Right lobe of liver (tissue), 6 donors: ENCODE measurements around the gene HTRA1. TPM values are rescaled to one million over a fixed set of nuclear protein-coding genes. Genes with fewer than 3 reads are reported as not detected.
A peak's percentile ranks its signal among the peaks of the same experiment; 100 is the strongest.

Experiments
- ATAC-seq, 4 donors: fragments of 200-7000 bp; cut with Tn5 transposase; one replicate each; pipeline ENCODE4 v1.9.1; 2020; ENCODE audit warnings: mild to moderate bottlenecking in 4 of 4, moderate library complexity in 4 of 4
- DNase-seq, 3 donors: peaks; one replicate each; pipeline ENCODE4 v3.0.0-alpha.2; 2020
- H3K27ac ChIP-seq, 3 donors: fragments of 200-600 bp; one replicate each; pipeline ENCODE4 v1.8.0; 2022
- H3K27me3 ChIP-seq, 2 donors: fragments of 200-600 bp; one replicate each; pipeline ENCODE4 v1.8.0; 2022
- H3K36me3 ChIP-seq, 4 donors: fragments of 200-600 bp; sonication (generic) in 1 of 4; one replicate each; pipeline versions ENCODE4 v1.5.1 to v1.8.0; 2017 to 2022; ENCODE audit warnings: control low read depth in 1 of 4
- H3K4me1 ChIP-seq, 4 donors: fragments of 200-600 bp; sonication (generic) in 1 of 4; one replicate each; pipeline versions ENCODE4 v1.5.1 to v1.8.0; 2017 to 2022; ENCODE audit warnings: control low read depth in 1 of 4
- H3K4me3 ChIP-seq, 3 donors: fragments of 200-600 bp; one replicate each; pipeline ENCODE4 v1.8.0; 2022
- H3K9me3 ChIP-seq, 4 donors: fragments of 200-600 bp; sonication (generic) in 1 of 4; one replicate each; pipeline versions ENCODE4 v1.5.1 to v1.8.0; 2017 to 2022; ENCODE audit warnings: control low read depth in 1 of 4
- POLR2A ChIP-seq: fragments of 450-650 bp; IDR thresholded peaks from one replicate; pipeline ENCODE4 v1.6.1; 2017; ENCODE audit warnings: antibody characterized with exemption, mild to moderate bottlenecking
- WGBS: methylation state at CpG from one replicate; pipeline ENCODE4 v1.1.6; 2018; ENCODE audit warnings: low coverage, low lambda C conversion rate; ENCODE audit not compliant: insufficient coverage; ENCODE audit errors: missing lambda C conversion rate; 5-methylcytosine and 5-hydroxymethylcytosine counted together
- intact Hi-C, 2 donors: fragments of 100-400 bp; cut with DNase I; formaldehyde crosslinking; loops; one replicate each; pipeline versions ENCODE4 v1.11.2 to v1.14.1; 2022
- total RNA-seq, 6 experiments: library from RNA; depleted of rRNA in 2 of 6; stranded (reverse); fragments of >200 nt in 2 of 6; fragmentation: NEBNext Ultra II Directional in 3 of 6; extraction: Animal tissue kit (Norgen Biotek cat#: 25700) in 3 of 6; gene quantifications; one replicate each; pipeline versions ENCODE4 v1.1.0 to v1.2.4, GENCODE V29; 2016 to 2023
- TF ChIP-seq, protein P1 (sequence below), 4 donors: fragments of 200-600 bp in 3 of 4; fragments of 450-650 bp in 1 of 4; IDR thresholded peaks; one replicate each; pipeline versions ENCODE4 v1.5.1 to v1.8.0; 2016 to 2022; ENCODE audit warnings: antibody characterized with exemption in 4 of 4, mild to moderate bottlenecking in 2 of 4
- donor health status: DM: no; HTN: yes; CAD: no.
- donor health status: DM: no; HTN: no; CAD: no.
- donor health status: DM: no; HTN: no; CAD: no.
- donor health status: DM: no; HTN: yes; CAD: no.
- donor health status: DM: no; HTN: yes; CAD: no.

The HTRA1 gene
- total RNA-seq, 6 experiments from 2014 or later, result 91.9 to 224 (median 134) TPM

- WGBS, result 70% methylated on average over 4 of the region's 5 CpGs
- H3K4me1 ChIP-seq, result no peaks in the 10 kb centered on the region
- intact Hi-C loops, result no loop called here
- no peak overlapping the region for H3K4me3 ChIP-seq
- TF ChIP-seq, protein P1, sequence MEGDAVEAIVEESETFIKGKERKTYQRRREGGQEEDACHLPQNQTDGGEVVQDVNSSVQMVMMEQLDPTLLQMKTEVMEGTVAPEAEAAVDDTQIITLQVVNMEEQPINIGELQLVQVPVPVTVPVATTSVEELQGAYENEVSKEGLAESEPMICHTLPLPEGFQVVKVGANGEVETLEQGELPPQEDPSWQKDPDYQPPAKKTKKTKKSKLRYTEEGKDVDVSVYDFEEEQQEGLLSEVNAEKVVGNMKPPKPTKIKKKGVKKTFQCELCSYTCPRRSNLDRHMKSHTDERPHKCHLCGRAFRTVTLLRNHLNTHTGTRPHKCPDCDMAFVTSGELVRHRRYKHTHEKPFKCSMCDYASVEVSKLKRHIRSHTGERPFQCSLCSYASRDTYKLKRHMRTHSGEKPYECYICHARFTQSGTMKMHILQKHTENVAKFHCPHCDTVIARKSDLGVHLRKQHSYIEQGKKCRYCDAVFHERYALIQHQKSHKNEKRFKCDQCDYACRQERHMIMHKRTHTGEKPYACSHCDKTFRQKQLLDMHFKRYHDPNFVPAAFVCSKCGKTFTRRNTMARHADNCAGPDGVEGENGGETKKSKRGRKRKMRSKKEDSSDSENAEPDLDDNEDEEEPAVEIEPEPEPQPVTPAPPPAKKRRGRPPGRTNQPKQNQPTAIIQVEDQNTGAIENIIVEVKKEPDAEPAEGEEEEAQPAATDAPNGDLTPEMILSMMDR (IDR thresholded peaks at IDR 0.05), result no peak
- no peak for TF ChIP-seq POLR2A
- H3K9me3 ChIP-seq, result no peaks in the 10 kb centered on the region
- no peak for ATAC-seq
- no peak overlapping the region for H3K27ac ChIP-seq
- no peaks in the 10 kb centered on the region for H3K27me3 ChIP-seq
- no peaks in the 10 kb centered on the region for H3K36me3 ChIP-seq
- DNase-seq, result no peak
Observed at GRCh38 chr10:122498521-122498920, 37.2 kb downstream of the HTRA1 start.

DNA sequence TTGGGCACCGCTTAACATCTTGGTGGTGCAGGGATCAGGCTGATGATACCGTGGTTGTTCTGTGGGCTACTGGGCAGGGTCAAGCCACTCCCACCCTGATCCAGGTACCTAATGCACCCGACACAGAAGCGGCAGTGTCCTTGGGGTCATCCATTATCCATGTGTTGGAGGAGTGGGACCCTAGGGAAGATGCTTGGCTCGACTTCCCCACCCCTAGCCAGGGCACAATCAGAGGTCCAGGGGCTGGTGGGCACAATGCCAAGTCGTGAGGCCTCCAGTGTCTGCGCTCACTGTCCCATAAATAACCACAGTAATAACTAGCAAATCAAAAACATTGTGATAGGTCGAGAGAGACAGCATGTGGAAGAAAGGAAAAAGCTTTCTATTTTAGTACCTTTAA is 37.7 kb downstream of the HTRA1 start:
- DNase-seq (no peak), ATAC-seq (no peak)
- H3K4me3 ChIP-seq, result no peak overlapping the region
- H3K27ac ChIP-seq, result no peak overlapping the region
- intact Hi-C loops, result no loop called here
- no peaks in the 10 kb centered on the region for H3K27me3 ChIP-seq
- WGBS, result 66% methylated on average over 5 of the region's 8 CpGs
- no peaks in the 10 kb centered on the region for H3K36me3 ChIP-seq
- H3K9me3 ChIP-seq, result no peaks in the 10 kb centered on the region
- TF ChIP-seq, protein P1 (IDR thresholded peaks at IDR 0.05), result no peak
- no peak for TF ChIP-seq POLR2A
- H3K4me1 ChIP-seq, result no peaks in the 10 kb centered on the region

GRCh38 chr10:122499491-122499941 is 38.2 kb downstream of the HTRA1 start:
- 77% methylated on average over 4 of the region's 5 CpGs for WGBS
- H3K9me3 ChIP-seq, result no peaks in the 10 kb centered on the region
- TF ChIP-seq POLR2A, result no peak
- TF ChIP-seq, protein P1 (IDR thresholded peaks at IDR 0.05), result no peak
- DNase-seq (no peak), ATAC-seq (peak; percentile 50 to 81 (median 54))
- no peak overlapping the region for H3K27ac ChIP-seq
- H3K4me1 ChIP-seq, result no peaks in the 10 kb centered on the region
- no peaks in the 10 kb centered on the region for H3K36me3 ChIP-seq
- no peaks in the 10 kb centered on the region for H3K27me3 ChIP-seq
- no peak overlapping the region for H3K4me3 ChIP-seq
- intact Hi-C loops, result no loop called here

DNA sequence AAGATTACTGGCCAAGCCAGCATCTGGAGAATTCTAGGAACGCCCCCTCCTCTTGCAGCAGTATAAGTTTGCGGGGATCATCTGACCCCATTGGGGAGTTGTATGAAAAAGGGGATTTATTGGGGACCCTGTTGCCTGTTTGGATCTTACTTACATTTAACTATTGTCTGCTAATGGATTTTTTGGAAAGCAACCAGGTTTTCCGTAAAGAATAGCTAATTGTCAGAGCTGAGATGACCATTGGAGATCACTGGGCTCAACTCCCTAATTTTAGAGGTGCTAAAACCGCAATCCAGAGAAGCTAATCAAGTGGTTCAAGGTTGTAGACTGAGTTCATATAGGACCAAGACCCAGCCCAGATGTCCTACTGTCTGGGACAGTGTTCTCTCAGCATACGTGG is 38.8 kb downstream of the HTRA1 start:
- DNase-seq (no peak), ATAC-seq (no peak)
- intact Hi-C loops, result loop anchor here in 1 of 2 donors (10.0 kb wide), 1 partner anchor 75 kb away; no protein-coding TSS in a partner anchor
- Histone ChIP-seq H3K9me3 (no peaks in the 10 kb centered on the region), H3K27ac (no peak overlapping the region), H3K4me1 (no peaks in the 10 kb centered on the region), H3K27me3 (no peaks in the 10 kb centered on the region), H3K4me3 (no peak overlapping the region), H3K36me3 (no peaks in the 10 kb centered on the region)
- no peak for TF ChIP-seq POLR2A
- TF ChIP-seq, protein P1 (IDR thresholded peaks at IDR 0.05), result no peak
- WGBS, result 68% methylated on average over 3 of the region's 5 CpGs

DNA sequence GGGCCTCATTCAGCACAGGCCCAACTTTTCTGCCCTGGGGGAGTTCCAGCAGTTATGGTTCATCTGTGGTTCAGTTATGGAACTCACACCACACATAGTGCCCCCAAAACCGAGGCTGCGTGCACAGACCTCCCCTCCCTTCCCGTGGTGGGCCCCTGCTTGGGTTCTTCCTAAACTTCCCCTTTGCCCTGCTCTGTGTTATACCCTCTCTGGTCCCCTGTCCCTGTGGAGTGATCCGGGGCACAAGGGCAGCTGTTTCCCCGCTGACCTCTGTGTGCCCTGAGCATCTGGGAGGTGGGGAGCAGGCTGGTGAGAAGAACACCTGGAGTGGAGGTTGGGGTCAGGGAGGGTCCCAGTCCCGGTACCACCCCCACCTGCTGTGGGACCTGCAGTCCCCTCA is 39.4 kb downstream of the HTRA1 start:
- no peak overlapping the region for H3K27ac ChIP-seq
- no peaks in the 10 kb centered on the region for H3K4me1 ChIP-seq
- DNase-seq (no peak), ATAC-seq (no peak)
- no peak for TF ChIP-seq POLR2A
- TF ChIP-seq, protein P1 (IDR thresholded peaks at IDR 0.05), result no peak
- H3K4me3 ChIP-seq, result no peak overlapping the region
- intact Hi-C loops, result loop anchor here in 1 of 2 donors (10.0 kb wide), 1 partner anchor 74 kb away; no protein-coding TSS in a partner anchor
- no peaks in the 10 kb centered on the region for H3K9me3 ChIP-seq
- 67% methylated on average over 5 of the region's 6 CpGs for WGBS
- no peaks in the 10 kb centered on the region for H3K27me3 ChIP-seq
- H3K36me3 ChIP-seq, result no peaks in the 10 kb centered on the region
